Amygdala (tissue), 56 donors: Measurements from ENCODE around the gene PRUNE2.

Experiments
- DNase-seq, 56 donors: peaks; one replicate each; lab custom pipeline; 2025; lab: John Stamatoyannopoulos, UW

PRUNE2 gene

DNA sequence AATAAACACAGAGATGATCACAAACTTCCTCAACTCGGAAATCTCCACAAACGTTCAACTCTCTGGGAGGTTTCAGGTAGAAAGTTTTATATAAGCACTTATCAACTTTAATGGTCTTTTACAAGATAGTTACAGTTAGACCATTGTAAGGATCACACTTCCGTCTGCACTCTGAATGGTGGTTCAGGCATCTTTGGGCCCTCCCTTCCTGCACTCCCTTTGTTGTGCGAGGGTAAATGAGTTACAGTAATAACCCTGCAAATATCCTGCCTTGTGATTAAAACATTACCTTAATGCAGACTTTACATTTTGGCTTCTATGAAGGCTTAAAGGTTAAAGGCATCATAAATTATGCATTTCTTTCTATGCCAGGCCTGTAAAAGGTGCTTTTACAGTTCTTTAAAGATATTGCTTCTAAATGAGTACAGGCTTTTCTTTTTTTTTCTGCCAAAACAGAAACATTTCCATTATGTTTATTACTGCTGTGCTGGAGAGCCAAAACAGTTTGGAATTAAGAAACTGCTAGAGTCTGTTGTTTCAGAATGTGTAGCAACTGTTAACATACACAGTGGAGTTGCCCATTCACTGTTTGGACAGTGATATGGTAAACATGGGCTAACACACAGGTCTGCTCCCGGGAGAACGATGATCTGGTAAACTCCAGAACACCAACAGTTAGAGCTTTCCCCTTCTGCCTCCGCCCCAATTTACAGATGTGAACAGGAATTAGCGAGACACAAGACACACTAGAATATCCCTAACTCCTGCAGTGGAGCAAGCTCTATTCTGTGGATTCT, 1.1 kb downstream of the PRUNE2 start:
- no peak for DNase-seq

- no peak for DNase-seq
Observed at GRCh38 chr9:76902395-76902794, 3.5 kb downstream of the PRUNE2 start.

- peak in 2 of 56 donors; percentile 9 to 55 for DNase-seq
Observed at GRCh38 chr9:76901801-76902200, 4.1 kb downstream of the PRUNE2 start.

- no peak for DNase-seq
Observed at GRCh38 chr9:76900884-76901440, 5.0 kb downstream of the PRUNE2 start.

DNA sequence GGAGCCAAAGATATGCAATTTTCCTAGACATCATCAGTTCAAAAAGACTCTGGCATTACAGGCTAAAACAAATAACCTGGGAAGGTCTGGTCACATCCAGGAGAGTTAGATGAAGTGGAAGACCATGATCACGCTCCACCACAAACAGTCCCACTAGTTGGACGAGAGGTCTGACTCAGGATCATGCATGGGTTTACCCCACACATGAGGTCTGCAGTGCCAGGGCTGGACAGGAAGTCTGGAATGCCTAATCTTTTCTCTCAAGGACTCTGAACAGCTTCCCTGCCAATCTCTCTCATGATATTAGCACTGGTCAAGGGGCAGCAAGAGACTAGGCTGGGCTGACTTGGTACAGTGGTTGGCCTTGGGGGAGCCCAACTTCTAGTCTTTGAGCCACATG, 7.1 kb downstream of the PRUNE2 start:
- DNase-seq = no peak

DNA sequence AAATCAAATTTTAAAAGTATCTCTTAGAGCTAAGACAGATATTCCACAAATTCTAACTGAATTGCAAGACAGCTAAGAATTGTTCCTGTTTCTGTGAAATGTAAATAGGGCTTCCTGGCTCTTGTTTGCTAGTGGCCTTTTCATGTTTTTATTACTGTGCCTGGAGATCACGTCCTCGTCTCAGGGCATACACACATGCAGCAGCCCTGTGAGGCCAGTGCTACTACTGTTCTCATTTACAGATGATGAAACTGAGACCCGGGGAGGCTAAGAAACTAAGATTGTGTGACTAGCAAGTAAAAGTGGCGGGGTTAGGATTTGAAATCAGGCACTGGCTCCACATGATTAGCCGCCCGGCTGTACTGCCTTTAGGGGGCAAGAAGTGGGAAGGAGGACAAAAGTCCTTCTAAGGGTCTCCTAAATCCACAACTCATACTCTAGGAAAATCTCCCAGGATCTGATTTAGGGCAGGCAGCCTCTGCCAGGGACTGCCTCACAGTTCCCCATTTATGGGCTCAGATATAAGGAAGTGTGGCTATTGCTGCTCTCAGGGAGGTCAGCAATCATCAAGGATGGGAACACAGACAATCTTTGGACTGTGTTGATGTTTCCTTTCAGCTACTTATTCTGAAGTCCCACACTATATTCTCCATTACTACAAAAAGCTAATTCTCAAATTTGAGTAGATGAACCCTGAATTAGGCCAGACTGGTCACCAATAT, 7.9 kb downstream of the PRUNE2 start:
- no peak for DNase-seq

GRCh38 chr9:76896035-76896434, 9.9 kb downstream of the PRUNE2 start:
- DNase-seq = no peak

GRCh38 chr9:76895186-76895585, 10.7 kb downstream of the PRUNE2 start:
- no peak for DNase-seq

GRCh38 chr9:76894198-76894597, 11.7 kb downstream of the PRUNE2 start:
- DNase-seq = peak in 16 of 56 donors; percentile 5 to 52 (median 30)

- DNase-seq = peak in 49 of 56 donors; percentile 7 to 86 (median 59)
Observed at GRCh38 chr9:76893395-76893932, 12.4 kb downstream of the PRUNE2 start.

- DNase-seq = no peak
Observed at GRCh38 chr9:76891874-76892273, 14.0 kb downstream of the PRUNE2 start.

- no peak for DNase-seq
Observed at GRCh38 chr9:76891279-76891678, 14.6 kb downstream of the PRUNE2 start.

DNA sequence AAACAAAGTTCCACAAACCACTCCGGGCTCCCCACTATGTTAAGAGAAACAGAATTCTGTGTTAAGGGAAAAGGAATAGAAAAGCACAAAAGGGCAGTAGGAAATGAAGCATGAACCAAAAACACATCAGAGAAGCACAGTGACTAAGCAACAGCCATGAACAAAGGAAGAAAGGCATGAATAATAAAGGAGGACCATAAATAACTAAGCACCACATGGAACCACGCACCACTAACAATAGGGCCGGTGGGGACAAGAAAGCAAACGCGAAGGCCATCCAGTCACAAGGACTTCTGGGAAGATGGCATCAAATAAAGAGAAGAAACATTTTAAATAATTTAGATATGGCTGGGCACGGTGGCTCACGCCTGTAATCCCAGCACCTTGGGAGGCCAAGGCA, 18.0 kb downstream of the PRUNE2 start:
- DNase-seq = no peak

DNA sequence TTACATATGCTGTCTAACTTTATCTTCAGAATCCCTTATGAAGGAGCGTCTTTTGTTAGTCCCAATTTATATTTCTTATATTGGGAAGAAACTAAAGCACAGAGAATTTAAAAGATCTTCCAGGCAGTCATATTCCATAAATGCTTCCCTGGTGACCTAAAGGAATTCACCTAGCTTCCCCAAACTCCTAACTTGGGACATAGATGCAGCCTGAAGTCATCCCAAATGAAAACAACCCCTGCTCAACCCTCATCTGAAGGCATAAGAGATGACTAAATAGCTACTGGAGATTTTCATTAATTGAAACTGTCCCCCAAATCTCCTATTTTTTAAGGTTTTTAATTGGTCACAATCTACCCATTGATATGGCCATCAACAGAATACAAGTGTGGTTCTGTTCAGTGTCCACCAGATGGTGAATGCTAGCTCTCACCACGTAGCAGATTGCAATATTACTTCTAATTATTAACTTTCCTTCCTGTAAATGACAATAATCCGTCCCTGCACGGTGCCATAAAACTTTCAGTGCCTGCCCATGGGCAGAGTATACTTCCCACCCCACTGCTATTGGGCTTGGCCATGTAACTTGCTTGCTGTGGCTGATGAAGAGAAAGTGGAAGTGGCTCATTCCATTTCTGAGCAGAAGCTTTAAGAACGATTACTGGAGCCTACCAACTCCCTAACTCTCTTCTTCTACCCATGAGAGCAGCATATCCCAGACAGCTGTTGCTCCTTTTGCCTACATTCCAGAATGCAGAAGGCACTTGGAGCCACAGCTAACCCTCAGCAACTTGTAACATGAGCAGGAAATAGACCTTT, 18.7 kb downstream of the PRUNE2 start:
- DNase-seq = peak in 1 of 56 donors; percentile 12

DNA sequence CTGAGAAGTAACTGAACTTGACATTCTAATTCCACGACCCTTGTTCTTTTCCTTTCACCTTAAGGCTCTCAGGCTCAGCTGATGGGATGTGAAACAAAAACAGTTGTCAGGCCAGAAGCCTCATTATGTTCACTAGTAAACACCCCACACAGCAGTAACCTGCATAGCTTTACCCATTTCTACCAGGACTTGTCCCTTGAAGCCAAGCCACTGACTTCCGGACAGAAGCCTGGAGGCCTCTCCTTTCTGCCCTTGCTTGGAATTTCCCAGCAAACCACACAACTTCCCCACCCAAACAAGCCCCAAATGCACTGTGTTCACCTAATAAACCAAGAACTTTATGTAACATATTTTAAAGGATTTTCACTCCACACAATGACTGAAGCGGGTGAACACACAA, 19.6 kb downstream of the PRUNE2 start:
- no peak for DNase-seq

- no peak for DNase-seq
Observed at GRCh38 chr9:76884823-76885222, 21.1 kb downstream of the PRUNE2 start.

- no peak for DNase-seq
Observed at GRCh38 chr9:76883341-76883855, 22.5 kb downstream of the PRUNE2 start.

DNA sequence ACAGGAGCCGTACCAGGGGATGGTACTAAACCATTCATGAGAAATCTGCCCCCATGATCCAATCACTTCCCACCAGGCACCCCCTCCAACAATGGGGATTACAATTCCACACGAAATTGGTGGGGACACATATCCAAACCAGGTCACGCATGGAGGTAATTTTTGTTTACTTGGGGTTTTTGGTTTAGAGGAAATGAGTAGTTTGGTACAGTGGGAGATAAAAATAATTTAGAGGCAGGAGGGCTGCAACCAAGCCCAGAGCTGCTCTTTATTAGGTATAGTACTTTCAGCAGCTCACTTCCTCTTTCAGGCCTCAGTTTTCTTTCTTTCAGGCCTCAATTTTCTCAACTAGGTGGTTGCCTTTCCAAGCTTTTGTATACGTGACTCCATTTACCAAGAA, 23.2 kb downstream of the PRUNE2 start:
- no peak for DNase-seq

GRCh38 chr9:76880210-76880609, 25.7 kb downstream of the PRUNE2 start:
- no peak for DNase-seq

GRCh38 chr9:76878933-76879332, 27.0 kb downstream of the PRUNE2 start:
- DNase-seq = no peak
